ENCODE data around the gene PRRX2.

The PRRX2 gene

DNA sequence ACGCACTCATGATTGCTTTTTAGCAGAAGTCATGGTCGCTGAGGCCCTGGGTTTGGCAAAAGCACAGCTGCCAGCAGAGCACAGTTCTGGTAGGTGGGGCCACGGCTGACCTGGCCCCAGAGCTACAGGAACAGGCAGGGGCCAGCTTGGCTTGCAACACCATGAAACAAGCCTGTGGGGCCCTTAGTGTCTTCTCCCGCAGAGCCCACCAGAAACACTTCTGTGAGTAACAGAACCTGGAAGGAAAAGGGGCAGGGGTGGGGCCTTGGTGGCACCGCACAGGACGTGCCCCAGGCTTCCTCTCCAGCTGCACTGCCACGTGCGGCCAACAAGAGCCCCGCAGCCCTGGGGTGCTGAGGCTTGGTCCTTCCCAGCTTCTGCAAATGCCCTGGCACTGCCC is 28.3 kb upstream of the PRRX2 start:
- DNase-seq (ENCODE audit: low spot score) = no peak

DNA sequence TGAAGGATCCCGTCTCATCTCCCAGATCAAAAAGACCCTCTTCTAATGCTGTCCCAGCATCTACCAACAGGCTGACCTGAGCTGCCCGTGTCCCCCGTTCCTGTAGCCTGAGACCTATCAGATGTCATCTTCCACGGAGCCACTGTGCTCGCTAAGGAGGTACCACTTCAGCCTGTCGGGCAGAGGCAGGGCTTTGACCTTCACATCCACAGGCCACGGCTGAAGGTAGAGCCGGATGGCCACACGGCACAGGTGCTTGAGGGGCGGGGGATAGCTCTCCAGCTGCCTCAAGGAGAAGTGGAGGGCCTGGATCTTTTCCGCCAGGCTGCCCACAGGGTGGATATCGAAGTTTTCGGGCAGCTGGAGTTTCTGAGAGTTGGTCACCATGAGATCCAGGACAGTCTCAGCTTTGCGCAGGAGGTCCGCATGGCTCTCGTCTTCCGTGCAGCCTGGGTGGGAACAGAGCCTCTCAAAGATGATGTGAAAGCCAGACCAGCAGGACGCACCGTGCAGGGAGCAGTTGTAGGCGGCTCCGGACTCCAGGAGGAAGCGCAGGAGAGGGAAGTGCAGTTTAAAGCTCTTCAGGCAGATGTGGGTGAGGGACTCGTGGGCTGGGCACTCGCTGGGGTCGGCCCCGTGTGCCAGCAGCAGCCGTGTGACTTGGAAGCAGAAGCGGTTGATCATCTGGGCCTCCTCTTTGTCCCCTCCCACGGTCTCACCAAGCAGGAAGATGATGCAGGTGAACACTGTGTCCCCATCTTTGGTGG is 27.6 kb upstream of the PRRX2 start:
- no peak for DNase-seq (ENCODE audit: low spot score)

DNA sequence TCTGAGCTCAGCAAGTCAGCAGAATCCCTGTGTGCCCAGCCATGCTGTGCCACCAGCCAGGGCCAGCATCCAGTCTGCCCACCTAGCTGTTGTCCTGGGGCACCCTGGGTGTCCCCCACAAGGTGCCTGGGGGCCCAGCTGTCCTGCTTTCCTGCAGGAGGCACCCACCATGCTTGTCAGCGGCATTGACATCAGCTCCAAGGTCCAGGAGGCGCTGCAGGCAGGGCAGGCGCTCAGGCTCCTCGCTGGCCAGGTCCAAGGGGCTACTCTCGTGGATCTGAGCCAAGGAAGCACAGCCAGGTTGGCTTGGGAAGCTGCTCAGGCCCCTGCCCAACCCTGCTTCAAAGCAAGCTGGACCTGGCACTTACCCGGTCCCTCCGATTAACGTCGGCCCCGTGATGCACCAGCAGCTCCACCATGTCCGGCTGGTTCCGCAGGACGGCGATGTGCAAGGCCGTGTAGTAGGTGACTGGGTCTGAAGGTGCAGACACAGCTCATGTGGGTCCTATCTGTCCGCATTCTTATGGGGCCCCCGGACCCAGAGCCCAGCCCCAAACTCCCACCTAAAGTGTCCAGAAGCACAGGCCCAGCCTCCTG is 26.3 kb upstream of the PRRX2 start:
- no peak for DNase-seq (ENCODE audit: low spot score)

DNA sequence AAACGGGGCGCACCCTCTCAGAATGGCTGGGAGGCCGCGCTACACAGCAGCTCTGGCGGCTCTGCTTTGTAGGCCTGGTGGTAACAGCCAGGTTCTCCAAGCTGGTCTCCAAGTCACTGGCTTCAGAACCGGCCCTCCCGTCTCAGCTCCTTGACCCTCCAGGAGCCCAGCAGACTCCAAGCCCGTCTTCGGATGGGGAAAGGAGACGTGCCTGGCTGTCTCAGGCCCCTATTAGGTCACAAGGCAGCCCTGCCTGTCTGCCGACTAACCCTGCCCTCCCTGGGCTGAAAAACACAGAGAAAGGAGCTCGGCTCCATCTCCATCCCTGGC is 25.7 kb upstream of the PRRX2 start:
- no peak for DNase-seq (ENCODE audit: low spot score)

DNA sequence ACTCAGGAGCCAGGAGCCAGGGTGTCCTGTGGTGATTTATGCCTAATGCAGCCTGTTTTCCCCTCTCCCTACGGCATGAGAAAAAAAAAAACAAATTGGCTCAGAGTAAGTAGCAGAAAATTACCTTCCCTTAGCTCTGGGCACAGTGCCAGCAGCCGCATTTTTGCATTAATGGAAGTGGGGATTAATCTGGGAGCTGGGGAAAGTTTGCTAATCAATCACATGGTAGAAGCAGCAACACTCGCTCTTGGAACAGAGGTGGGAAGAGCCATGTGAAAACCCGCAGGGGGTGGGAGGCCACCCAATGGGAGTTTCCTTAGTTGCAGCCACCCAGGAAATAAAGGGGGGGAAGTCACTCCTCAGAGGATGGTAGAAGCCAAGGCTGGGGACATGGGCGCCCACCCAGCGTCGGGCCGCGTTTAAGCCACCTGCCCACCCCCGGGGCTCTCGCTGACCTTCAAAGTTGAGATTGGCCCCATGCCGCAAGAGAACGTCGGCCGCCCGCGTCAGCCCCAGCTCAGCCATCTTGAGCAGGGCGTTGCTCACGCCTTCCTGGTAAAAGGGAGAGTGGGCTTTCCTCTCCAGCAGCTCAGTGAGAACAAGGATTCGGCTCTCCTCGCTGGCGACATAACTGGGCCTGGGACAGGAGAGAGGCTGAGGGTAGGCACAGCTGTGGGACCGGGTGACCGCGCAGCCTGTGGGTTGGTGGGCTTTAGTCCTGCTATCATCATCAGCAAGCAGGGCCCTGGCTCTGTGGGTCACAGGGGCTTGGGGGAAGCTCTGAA is 25.2 kb upstream of the PRRX2 start:
- DNase-seq (ENCODE audit: low spot score) = no peak

DNA sequence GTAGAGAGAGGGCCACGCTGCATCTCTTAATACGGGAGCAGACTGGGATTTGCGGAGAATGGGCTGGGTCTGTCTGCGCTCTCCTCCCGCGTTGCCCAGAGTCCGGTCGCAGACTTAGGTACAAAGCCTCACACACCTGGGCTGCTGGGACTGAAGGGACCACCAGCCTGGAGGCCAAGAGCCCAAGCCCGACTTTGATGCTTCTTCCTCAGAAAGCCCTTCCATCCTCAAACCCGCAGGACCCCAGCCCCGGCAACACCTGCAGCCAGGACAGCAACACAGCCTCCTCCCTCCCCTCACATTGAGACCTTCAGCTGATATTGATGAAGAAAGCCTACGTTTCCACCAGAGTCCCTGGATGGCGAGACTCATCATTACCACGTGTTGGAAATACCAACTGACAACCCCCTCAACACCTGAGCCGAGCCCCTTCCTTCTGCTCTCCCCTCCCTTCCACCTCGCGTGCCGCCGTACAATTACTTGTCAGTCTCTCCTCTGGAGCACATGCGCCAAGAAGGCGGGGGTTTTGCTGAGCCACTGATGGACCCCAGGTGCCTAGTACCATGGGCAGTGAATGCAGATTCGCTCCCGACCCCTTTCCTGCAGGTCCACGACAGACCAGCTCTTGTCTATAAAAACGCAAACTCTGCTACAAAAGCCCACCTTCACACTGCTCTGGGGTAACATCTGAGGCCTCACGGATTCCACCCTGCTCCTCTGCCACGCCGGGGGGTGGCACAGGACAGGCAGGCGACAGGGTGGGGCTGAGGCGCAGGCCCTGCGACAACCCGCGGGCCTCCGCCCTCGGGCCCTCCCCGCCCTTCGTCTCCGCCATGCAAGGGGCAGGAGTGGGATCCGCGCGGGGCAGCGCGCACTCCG is 24.3 kb upstream of the PRRX2 start:
- no peak for DNase-seq (ENCODE audit: low spot score)

DNA sequence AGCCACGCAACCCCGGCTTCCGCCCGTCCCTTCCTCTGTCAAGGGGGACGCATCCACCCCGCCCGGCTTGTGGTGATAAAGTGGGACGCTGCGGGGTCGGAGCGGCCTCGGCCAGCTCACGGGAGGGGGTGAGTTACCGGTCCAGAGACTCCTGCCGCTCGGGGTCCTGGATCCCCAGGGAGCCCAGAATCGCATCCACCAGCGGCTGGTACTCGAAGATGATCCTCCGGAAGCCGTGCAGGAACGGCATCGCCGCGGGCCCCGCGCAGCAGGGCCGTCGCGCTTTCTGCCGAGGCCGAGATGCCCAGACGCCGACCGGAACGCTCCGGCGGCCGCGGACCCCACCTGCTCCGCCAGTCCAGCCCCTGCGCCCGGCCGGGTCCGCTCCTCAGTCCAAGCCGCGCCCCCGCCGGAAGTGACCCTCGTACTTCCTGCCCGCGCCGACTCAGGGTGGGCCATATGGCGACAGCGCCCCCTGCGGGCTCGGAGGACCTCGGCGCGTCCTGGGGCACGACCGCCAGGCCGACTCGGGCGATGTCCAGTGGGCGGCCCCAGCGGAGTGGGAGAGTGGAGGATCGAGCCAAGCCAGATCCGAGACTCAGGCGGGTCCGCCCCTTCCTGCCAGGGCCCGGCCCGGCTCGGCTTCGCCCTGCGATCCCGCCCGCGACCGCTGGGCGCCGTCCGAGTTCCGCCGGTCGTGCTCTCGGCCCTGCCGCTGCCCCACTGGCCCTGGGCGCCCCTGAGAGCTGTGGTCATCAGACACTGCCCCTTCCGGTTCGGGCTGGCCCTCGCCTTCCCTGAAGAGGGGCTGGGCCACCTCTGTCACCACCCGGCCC is 23.5 kb upstream of the PRRX2 start, which contains the start of gene ASB6:
Gene ASB6, minus strand, starts transcription at position 402 of the 836 bp plus-strand sequence. Its CDS starts 152 bp downstream, at position 250.
- peak; percentile 81 for DNase-seq (ENCODE audit: low spot score)

DNA sequence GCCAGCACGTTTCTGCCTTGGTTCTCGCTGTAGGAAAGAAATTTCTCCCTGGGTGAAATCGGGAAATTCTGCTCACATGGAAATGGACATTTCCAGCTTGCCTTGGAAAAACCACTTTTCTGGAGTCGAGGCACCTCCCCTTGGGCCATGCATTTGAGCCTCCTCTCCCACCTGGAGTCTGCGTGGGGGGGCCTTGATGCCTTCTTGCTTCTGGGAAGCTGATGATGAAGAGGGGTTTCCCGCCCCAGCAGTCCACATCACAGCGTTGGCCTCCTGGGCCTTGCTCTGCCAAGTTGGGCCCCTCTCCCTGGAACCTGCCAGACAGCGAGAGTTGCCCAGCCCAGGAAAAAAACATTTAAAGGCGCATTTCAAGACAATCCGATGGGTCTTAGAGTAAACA is 21.7 kb upstream of the PRRX2 start:
- DNase-seq (ENCODE audit: low spot score) = no peak

DNA sequence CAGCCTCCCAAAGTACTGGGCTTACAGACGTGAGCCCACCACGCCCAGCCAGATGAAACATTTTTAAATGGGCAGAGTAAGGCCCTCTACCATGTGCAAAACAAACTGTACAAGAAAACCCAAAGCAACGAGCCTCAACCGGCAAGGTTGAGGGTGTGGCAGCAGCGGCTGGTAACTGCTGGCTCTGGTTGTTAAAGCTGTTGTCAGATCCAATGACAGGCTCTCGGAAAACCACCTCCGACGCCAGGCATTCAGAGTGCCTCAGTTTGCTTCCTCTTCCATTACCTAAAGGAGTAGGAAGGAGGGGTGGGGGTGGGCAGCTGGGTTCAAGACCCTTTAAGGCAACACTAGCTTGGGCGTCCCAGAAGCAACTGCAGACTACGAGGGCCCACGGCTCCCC is 21.1 kb upstream of the PRRX2 start:
- no peak for DNase-seq (ENCODE audit: low spot score)

DNA sequence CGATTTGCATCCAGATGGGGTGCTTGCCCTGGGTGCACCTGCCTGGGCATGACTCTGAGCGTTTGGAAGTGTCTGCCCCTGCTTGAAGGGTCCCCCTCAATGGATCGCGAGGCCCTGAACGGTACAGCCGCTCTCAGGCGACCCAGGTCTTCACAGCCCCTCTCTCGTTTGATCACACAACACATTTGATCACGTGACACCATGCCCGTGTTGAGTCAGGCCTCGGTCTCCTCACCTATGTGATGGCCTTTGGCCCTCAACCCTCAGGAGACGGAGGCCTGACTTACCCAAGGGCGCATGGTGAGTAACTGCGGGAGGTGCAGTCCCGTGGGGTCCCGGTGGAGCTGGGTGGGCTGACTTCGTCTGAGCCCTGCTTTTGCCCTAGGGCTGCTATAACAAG is 20.5 kb upstream of the PRRX2 start:
- no peak for DNase-seq (ENCODE audit: low spot score)

DNA sequence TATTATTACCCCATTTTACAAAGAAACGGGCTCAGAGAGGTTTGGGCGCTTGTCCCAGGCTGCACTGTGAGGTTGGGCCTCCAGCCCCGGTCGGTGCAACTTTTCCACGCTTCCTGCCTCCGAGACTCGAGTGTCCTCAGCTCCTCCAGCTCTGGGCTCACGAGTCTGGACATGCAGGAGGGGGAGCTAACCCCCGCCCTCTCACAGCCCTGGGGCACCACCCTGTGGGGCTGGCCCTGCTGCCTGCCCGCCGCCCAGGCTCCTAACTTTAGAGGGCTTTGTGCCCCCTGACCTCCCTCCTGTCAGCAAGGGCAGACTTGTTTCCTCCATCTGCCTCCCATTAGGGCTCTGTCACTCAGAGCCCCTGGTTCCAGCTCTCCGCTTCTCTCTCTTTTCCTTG is 19.2 kb upstream of the PRRX2 start:
- DNase-seq (ENCODE audit: low spot score) = no peak

DNA sequence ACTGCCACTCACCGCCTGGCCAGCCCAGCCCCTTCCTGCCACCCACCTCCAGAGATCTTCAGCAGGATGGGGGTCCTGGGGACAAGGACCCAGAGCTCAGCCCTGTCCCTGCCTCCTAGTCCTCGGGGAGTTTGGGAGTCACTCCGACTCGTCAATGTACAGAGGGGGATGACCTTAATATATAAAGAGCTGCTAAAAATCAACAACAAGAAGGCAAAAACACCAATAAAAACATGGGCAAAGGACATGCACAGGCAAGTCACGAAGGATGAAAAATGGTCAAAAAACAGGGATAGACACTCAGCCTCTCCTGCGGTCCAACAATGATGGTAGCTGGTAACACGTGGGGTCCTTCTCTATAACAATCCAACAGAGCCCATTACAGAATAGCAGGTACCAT is 18.8 kb upstream of the PRRX2 start:
- DNase-seq (ENCODE audit: low spot score) = no peak

DNA sequence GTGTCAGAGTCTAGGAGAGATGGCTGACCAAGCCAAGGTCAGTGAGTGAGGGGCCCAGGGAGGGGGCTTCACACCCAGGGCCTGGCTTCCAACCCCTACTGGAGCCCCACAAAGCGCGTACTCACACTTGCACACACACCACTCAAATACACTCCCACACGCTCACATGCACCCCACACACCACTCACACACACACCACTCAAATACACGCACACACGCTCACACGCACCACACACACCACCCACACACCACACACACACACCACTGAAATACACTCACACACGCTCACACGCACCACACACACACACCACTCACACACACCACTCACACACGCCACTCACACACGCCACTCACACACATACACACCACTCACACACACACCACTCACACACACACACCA is 17.8 kb upstream of the PRRX2 start:
- no peak for DNase-seq (ENCODE audit: low spot score)

DNA sequence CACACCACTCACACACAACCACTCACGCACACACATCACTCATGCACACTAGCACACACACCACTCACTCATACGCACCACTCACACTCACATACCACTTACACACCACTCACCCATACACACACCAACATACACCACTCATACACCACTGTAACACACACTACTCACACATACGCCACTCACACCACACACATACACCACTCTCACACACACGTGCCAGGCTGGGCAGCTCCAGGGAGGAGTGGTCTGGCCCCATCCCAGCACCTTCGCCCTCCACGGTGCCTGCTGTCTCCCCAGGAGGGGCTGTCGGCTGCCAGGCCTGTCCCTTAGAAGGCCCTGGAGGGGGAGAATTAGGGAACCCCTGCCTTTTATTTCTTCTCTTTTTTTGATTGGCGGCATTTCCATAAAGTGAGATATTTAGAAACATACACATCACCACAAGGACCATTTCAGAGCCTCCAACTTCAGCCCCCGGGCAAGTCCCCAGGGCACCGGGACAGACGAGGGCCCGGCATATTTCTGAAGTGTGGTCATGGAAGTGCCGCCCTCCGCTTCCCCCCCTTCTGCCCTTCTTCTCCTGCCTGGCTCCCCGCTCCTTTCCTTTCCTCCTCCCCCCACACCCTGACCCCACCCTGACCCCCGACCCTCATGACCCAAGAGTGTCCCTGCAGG is 17.2 kb upstream of the PRRX2 start:
- DNase-seq (ENCODE audit: low spot score) = no peak

DNA sequence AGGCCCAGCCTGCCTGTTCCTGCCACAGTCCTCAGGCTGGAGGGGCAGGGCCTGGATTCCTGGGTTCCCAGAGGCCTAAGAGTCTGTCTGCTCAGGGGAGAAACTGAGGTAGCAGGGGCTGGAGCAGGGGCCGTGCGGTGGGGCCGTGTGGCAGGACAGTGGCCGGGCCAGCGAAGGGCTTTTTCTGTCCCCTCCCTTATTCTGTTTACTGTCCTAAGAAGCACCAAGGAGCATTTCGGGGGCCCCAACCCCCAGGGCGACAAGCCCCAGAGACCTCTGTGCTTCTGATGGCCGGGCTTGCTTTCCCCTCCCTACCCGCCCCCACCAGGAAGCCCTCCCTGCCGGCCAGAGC is 16.7 kb upstream of the PRRX2 start:
- DNase-seq (ENCODE audit: low spot score) = no peak

DNA sequence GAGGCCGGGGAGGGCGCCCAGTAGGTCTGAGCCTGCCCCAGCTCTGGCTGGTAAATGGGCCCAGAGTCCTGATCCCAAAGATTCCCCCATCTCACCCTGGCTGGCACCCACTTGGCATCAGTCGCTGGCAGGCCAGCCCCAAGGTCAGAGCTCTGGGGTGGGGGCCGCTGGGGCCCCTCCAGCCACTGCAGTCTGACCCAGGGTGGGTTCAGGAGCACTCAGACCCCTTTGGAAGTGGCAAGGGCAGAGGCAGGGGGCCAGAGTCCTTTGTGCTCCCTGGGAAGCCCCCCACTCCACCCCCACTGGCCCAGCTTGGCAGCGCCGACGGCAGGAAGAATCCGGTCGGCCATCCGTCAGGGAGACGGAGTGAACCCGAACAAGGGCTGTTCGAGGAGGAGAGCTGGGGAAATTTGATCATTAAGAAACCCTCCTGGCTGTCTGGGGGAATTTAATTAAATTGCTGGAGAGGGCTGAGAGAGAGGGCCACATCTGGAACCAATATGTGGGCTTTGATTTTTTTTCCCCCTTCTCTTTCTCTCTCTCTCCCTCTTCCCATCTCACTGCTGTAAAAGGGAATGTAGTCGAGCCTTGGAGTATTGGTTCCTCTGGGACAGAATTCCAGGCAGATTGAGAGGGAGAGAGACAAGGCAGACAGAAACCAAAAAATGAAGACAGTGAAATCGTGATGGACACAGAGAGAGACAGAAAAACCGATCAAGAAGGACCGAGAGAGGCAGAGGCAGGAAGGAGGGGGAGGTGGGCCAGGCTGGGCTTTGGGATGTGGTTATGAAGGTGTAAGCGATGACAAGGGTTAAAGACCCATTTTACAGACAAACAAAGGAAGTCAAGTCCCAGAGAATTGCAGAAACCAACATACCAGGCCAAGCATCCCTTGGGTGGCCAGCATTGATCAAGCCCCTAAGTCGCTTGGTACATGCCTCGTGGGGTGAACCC is 15.4 kb upstream of the PRRX2 start:
- no peak for DNase-seq (ENCODE audit: low spot score)

DNA sequence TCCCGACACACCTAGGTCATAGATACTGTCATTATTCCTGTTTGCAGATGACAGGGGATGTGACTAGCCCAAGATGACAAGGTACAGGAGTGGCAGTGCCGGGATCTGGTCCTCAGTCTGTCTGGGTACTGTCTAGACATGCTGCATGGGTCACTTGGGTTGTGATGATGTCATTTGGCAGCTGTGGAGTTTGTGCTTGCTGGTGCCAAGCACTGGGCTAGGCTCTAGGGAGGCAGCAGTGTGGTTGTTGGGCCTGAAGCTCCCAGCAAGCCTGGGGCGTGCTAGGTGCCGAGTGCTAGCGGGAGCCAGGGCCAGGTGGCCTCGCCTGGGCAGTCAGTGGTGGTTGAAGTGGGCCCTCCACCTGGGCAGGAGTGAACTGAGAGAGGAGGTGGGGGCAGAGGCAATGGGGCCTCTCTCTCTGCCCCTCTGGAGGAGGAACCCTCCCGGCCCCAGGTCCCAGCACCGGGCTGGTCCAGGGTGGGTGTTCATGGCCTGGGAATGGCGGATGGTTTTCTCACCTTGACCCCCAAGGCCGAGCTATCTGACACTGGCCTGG is 14.7 kb upstream of the PRRX2 start:
- no peak for DNase-seq (ENCODE audit: low spot score)

DNA sequence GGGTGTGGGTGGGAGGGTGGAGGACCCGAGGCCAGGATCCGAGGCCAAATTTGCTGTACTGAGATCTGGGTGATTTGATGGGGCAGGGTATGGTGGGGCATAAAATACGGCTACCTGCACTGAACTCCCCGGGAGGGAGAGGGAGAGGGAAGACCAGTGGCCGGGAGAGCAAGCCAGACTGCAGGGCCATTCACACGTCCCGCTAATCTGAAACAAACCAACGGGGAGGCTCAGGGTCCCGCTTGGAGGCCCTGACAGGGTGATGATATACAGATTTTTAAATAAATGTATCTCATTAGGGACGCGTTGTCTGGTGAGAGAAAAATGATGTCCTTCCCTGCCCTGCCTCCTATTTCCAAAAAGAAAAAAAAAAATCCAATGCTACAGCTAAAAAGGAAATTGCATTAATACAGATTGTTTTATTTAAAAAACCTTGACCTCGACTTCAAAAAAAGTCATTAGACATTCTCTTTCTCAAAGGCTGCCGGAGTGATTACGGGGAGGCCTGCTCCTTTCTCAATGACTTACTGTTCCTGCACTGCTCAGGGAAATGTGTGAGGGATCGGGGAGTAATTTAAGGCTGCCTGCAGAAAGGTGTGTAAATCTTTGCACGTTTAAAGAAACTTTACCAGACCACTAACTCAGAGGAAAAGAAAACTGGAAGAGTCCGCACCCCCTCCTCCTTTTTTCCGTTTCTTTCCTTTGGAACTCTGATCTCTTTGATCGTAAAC is 11.5 kb upstream of the PRRX2 start:
- DNase-seq (ENCODE audit: low spot score) = no peak

DNA sequence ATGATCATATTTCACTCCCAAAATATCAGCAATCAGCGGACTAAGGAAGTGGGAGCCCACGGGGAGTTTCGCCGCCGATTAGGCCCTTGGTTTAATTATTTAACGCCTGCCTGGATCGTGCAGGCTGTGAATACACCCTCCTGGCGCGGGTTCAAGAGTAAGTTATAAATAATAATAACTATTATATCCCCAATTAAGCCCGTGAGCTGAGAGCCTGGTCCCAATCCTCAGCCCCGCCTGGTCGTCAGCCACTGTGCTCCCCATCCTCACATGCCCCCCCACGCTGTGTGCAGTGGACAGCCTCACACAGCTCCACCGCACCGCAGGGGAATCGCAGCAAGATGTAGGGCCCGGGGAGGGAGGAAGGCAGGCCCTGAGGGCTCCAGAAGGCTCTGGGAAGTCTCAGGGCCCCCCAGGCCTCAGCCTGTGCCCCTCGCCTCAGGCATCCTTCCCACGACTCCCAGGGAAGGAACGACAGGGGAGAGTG is 10.8 kb upstream of the PRRX2 start:
- no peak for DNase-seq (ENCODE audit: low spot score)
